NCI-H748 treated with DMSO at 0.1 percent for 48 hours (cell line): Measurements from ENCODE around the gene KRTAP4-5.
"Not testable (repeated sequence)": the region's sequence is repeated elsewhere in the genome, so short reads cannot be mapped to it uniquely, and the experiment has no call there.

Experiments
- DNase-seq: peaks from one replicate; lab custom pipeline; 2025; lab: John Stamatoyannopoulos, UW

Gene KRTAP4-5

DNA sequence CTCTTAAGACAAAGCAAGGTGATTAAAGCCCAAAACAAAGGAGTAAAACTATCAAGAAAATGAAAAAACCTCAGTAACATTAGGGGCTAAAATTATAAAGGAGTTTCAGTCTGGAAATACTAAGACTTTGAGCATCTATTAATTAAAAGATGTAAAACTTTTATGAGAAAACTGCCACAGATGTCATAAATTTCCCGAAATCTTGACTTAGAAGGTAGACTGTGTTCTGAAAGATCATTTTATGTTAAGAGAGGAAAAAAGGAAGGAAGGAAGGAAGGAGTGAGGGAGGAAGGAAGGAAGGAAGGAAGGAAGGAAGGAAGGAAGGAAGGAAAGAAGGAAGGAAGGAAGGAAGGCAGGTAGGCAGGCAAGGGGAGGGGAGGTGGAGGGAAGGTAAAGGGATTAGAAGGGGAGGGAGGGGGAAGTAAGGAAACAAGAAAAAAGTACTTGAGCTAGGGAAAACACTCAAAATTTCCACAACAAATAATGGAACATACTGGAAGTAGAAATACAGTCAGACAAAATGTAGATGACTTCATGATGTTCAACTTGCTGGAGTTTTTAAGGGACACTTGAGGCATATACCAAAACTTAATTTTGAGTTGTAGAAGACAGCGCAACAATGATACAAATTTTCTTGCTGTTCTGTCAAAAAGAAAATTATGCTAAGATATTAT is 2.0 kb downstream of the KRTAP4-5 start:
- no peak for DNase-seq

GRCh38 chr17:41145261-41145660 is 4.4 kb downstream of the KRTAP4-5 start:
- DNase-seq = no peak

- no peak for DNase-seq
These were observed 4.8 kb downstream of the KRTAP4-5 start for GRCh38 chr17:41144846-41145245.

DNA sequence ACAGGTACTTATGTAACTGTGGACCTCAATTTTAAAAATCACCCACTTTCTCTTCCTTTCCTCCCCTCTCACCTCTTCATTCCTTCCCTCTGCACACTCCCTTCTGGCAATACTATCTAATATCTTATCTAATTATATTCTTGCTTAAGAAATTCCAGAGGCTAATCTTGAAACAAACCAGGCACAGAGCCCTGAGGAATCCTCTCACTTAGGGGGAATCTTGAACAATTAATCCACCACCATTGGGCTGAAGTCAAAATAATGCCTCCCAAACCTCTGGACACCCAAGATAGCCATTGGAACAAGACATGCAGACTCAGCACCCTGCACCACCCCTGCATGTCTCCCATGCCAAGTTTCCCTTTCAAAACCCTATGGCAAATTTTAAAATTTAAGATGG is 8.3 kb downstream of the KRTAP4-5 start:
- no peak for DNase-seq

- DNase-seq = no peak
These were observed 9.1 kb downstream of the KRTAP4-5 start, which contains the start of gene KRTAP4-6 for GRCh38 chr17:41140360-41141131. TSS of gene KRTAP4-6 (minus strand) at chr17:41140544. CDS start at chr17:41140487, 57 bp downstream.

GRCh38 chr17:41139865-41140264 is 9.8 kb downstream of the KRTAP4-5 start:
- not testable (repeated sequence) for DNase-seq

- DNase-seq = no peak
These were observed 15.5 kb downstream of the KRTAP4-5 start for GRCh38 chr17:41133880-41134735.

GRCh38 chr17:41131979-41132378 is 17.6 kb downstream of the KRTAP4-5 start:
- DNase-seq = no peak

- DNase-seq = no peak
These were observed 22.3 kb downstream of the KRTAP4-5 start for GRCh38 chr17:41127371-41127770.

DNA sequence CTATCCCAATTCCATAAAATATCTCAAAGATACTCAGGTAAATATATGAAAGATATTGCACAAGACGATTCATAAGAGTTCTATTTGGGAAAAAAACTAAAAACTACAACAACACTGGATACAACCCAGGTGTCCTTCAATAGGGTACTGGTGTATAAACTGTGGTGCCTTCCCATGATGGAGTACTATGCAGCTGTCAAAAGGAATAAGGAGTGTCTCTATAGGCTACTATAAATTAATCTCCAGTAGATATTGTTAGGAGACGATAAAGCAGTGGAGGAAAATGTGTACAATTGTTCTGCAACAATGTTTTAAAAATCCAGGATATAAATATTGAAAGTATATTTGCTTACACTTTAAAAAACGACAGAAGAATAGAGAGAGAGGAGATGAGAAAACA is 23.2 kb downstream of the KRTAP4-5 start:
- no peak for DNase-seq

DNA sequence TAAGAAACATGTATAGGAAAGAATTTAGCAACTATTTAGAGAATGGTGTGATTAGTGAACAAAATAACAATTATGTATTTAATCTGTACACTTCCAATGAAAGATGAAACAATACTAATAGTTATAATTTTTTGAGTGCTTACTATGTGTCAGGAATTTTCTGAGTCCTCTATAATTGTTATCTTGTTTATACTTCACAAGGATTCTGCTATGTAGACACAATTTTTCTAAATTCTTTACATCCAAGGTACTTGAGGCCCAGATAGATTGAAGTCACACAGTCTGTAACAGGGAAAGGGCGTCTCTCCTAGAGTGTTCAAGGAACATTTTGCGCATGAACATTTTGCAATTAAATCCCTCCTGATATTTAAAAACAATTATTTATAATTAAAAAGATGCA is 24.6 kb downstream of the KRTAP4-5 start:
- DNase-seq = no peak

DNA sequence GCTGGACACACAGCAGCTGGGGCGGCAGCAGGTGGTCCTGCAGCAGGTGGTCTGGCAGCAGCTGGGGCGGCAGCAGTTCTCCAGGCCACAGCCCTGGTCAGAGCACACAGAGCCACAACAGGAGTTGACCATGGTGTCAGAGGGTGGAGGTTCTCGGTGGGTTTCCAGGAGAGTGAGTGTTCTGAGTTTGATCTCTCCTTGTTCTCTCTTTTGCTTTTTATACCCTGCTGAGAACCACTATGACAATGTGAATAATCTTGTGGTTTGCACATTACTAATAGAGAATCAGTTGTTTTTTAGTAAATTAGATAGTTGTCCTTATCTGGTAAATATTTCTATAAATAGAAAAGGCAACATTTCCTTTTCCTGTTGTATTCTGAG is 25.6 kb downstream of the KRTAP4-5 start, which contains the start of gene KRTAP4-12:
TSS of gene KRTAP4-12 (minus strand) at position 192 of the 381 bp plus-strand sequence. CDS start at position 132, 60 bp downstream.
- DNase-seq = not testable (repeated sequence)

GRCh38 chr17:41123292-41123990 is 26.2 kb downstream of the KRTAP4-5 start:
- DNase-seq = not testable (repeated sequence)

- no peak for DNase-seq
These were observed 27.9 kb downstream of the KRTAP4-5 start for GRCh38 chr17:41121742-41122141.

- not testable (repeated sequence) for DNase-seq
These were observed 29.6 kb downstream of the KRTAP4-5 start for GRCh38 chr17:41119696-41120690.

- DNase-seq = no peak
These were observed 30.9 kb downstream of the KRTAP4-5 start for GRCh38 chr17:41118721-41119120.

- not testable (repeated sequence) for DNase-seq
These were observed 31.7 kb downstream of the KRTAP4-5 start, which contains the start of gene KRTAP4-11 for GRCh38 chr17:41117846-41118386. TSS of gene KRTAP4-11 (minus strand) at chr17:41118373. CDS start at chr17:41118315, 58 bp downstream.

GRCh38 chr17:41116297-41116696 is 33.3 kb downstream of the KRTAP4-5 start:
- no peak for DNase-seq

DNA sequence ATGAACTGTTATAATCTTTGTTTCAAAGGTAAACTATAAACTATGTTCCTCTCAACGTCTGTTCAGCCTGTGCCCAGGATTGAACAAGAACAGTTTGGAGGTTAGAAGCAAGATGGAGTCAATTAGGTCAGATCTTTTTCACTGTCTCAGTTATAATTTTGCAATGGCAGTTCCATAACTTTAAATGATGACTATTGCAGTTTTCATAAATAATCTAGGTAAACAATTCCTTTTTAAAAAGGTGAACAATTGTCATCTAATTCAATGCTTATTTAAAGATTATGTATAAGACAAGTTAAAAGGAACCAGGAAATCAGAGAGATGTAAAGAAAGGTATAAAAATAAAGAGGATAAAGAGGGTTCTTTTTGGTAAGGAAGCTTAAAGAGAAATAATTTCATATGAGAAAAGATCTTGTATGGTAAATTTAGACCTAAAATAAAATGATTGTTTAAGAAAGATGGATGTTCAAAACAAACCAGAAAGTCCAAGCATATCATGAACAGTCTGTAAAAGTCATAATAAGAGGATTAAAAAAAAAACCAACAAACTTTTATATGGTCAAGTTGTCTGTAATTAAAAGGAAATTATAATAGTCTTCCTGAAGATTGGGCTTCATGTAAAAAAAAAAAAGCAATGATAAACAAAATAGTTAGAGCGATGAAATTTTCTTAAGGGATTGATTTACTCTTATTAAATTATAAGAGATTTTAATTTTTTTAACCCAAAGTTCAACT is 38.3 kb downstream of the KRTAP4-5 start:
- no peak for DNase-seq
